Stomach smooth muscle (tissue), 2 donors: ENCODE measurements around the gene PARL.

ENCODE experiments used
- H3K27ac ChIP-seq: one replicate; pipeline ENCODE4 v1.7.0; 2013; ENCODE audit warnings: mild to moderate bottlenecking, low read length, inconsistent platforms
- H3K27me3 ChIP-seq, 2 donors: one replicate each; pipeline ENCODE4 v1.7.0; 2013; ENCODE audit warnings: low read length in 2 of 2; ENCODE audit not compliant: insufficient read depth in 2 of 2, control insufficient read depth in 1 of 2
- H3K36me3 ChIP-seq, 2 donors: one replicate each; pipeline ENCODE4 v1.7.0; 2013; ENCODE audit warnings: low read length in 2 of 2; ENCODE audit not compliant: control insufficient read depth in 2 of 2, insufficient read depth in 2 of 2
- H3K4me1 ChIP-seq: one replicate; pipeline ENCODE4 v1.7.0; 2013; ENCODE audit warnings: low read length; ENCODE audit not compliant: control insufficient read depth, insufficient read depth
- H3K4me3 ChIP-seq, 2 donors: one replicate each; pipeline ENCODE4 v1.7.0; 2013; ENCODE audit warnings: low read length in 2 of 2
- H3K9ac ChIP-seq, 2 donors: one replicate each; pipeline ENCODE4 v1.7.0; 2013; ENCODE audit warnings: low read length in 2 of 2, mild to moderate bottlenecking in 1 of 2
- H3K9me3 ChIP-seq, 2 donors: one replicate each; pipeline ENCODE4 v1.7.0; 2013; ENCODE audit warnings: low read length in 2 of 2; ENCODE audit not compliant: control insufficient read depth in 2 of 2
- donor health status: healthy.
- donor health status: Pancreatic carcinoma.

The PARL gene

DNA sequence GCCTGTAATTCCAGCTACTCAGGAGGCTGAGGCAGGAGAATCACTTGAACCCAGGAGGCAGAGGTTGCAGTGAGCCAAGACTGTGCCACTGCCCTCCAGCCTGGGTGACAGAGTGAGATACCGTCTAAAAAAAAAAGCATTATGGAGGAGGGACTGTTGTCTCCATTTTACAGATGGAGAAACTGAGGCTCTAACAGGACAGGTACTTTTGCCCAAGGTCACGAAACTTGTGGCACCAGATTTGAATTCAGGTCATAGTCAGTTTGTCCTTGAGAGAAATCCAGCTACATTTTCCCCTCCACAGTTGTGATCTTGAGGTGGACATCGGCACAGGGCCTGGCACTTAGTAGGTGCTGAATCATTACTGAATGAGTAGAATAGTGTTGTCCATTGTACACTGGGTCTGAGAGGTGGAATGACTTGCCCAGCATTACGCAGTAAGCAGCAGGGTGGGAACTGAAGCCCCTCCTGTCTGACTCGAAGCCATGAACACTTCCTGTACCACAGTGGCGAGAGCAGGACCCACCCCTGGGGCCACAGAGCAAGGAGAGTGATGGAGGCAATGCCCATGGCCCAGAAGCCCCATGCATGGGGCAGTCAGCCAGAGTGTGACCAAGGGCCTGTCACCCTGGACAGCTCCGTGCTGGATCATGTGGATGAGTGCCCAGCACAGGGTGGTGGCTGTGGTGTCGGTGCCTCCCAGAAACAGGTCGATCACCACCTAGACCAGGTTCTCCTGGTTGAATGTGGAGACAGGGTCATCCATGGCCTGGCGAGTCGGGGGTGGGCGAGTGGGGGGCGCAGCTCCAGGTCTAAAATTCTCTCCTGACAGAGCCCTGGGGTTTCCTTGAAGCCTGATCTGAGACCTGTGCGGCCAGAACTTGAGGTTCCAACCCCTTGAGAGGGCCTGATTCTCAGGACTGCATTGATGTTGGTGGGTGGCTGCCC lies 20.4 kb upstream of the PARL start:
- H3K27me3 ChIP-seq, result peaks cover 0 to 5% of the 10 kb centered on the region in 2 donors
- no peaks in the 10 kb centered on the region for H3K36me3 ChIP-seq
- no peak overlapping the region for H3K9ac ChIP-seq
- no peaks in the 10 kb centered on the region for H3K4me1 ChIP-seq
- no peak overlapping the region for H3K4me3 ChIP-seq
- H3K9me3 ChIP-seq, result no peaks in the 10 kb centered on the region
- no peak overlapping the region for H3K27ac ChIP-seq

DNA sequence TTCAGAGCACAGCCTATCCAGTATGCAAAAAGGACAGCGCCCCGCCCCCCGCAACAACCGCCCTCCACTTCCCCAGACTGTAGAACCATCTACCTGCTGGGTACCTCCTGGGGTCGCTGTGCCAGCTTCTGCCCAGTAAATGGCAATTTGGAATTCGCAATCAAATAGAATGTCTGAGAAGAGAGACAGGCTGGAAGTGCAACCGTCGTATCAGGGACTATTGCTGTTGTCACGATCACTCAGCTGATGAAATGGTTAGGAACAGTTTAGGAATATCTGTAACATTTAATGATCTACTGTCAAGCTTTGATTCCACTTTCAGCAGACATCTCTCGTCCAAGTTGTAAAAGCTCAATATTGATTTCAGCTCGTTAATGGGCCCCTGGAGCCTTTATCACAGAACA lies 13.3 kb upstream of the PARL start:
- no peak overlapping the region for H3K4me3 ChIP-seq
- H3K27ac ChIP-seq, result no peak overlapping the region
- H3K9me3 ChIP-seq, result no peaks in the 10 kb centered on the region
- H3K9ac ChIP-seq, result no peak overlapping the region
- H3K27me3 ChIP-seq, result peaks cover 0 to 6% of the 10 kb centered on the region in 2 donors
- H3K4me1 ChIP-seq, result peaks cover 1% of the 10 kb centered on the region
- no peaks in the 10 kb centered on the region for H3K36me3 ChIP-seq

DNA sequence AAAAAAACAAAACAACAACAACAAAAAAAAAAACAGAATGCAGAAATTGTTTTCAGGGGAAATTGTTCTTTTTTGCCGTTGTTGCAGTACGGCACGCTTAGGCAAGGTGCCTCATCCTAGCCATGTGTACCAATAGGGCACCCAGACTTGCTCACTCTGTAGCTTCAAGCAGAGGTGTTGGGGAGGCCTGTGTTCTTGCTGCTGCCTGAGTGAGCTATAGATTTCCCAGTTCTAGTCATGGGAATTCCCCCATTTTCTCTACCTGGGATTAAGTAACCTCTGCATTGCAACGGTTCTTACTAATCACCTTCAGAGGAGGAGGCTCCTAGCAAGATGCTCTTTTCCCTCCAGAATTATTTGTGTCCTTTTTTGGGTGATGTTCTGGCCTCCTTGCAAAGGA lies 12.9 kb upstream of the PARL start:
- H3K4me3 ChIP-seq, result no peak overlapping the region
- no peak overlapping the region for H3K27ac ChIP-seq
- peaks cover 5% of the 10 kb centered on the region for H3K4me1 ChIP-seq
- no peaks in the 10 kb centered on the region for H3K9me3 ChIP-seq
- no peak overlapping the region for H3K9ac ChIP-seq
- no peaks in the 10 kb centered on the region for H3K36me3 ChIP-seq
- H3K27me3 ChIP-seq, result peaks cover 0 to 9% of the 10 kb centered on the region in 2 donors

DNA sequence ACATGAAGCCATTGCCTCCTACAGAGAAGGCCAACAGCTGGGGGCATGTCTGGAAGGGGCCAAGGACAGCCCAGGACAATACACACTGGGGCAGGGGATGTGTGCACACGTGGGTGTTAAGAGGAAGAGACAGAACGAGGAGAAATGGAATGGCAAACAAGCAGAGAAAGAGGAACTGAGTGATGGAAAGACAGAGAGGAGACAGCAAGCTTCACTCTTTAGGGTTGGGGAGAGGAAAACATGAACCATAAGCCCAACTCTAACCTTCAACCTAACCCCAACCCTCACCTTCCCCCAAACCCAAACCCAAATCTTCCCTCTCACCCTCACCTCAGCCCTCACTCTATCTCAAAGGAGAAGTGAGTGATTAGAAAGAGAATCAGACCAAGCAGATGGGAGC lies 11.9 kb upstream of the PARL start:
- Histone ChIP-seq H3K9me3 (no peaks in the 10 kb centered on the region), H3K4me3 (no peak overlapping the region), H3K27me3 (peaks cover 0 to 10% of the 10 kb centered on the region in 2 donors), H3K27ac (no peak overlapping the region), H3K36me3 (no peaks in the 10 kb centered on the region), H3K9ac (no peak overlapping the region), H3K4me1 (peaks cover 5% of the 10 kb centered on the region)

DNA sequence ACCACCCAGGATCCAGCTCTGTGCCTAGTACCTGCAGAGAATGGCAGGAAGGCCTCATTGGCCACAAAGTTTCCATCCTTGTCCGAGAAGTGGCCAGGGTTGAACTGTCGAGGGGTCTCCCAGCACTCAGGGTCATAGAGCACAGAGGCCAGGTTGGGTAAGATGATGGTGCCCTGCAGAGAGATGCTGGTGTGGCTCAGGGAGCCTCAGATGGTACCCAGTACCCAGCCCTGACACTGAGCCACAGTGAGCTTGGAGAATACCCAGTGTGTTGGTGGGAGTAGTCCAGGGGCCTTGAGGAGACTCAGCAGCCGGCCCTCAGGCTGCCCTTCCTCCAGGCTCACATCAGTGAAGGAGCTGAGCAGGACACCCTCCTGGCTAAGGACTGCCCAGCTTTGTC lies 11.5 kb upstream of the PARL start:
- peaks cover 5% of the 10 kb centered on the region for H3K4me1 ChIP-seq
- H3K27me3 ChIP-seq, result peaks cover 0 to 10% of the 10 kb centered on the region in 2 donors
- H3K27ac ChIP-seq, result no peak overlapping the region
- H3K9ac ChIP-seq, result no peak overlapping the region
- H3K36me3 ChIP-seq, result no peaks in the 10 kb centered on the region
- H3K9me3 ChIP-seq, result no peaks in the 10 kb centered on the region
- no peak overlapping the region for H3K4me3 ChIP-seq

DNA sequence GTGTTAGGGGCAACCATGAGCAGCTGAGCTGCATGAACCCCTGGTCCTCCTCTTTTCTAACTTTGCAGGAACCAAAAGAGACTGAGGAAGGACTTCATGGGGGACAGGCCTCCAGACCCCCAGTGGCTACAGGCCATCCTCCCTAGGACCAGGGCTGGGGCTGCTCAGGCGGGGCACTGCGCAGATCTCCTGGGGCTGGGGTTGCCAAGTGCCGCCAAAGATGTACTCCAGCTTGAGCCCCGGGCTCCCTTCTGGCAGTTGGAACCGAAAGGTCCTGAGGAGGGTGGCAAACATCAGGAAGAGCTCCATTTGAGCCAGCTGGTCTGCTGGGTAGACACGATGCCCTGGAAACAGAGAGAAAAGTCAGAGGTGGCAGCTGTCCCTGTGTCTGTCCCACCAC lies 11.1 kb upstream of the PARL start:
- Histone ChIP-seq H3K4me1 (peaks cover 5% of the 10 kb centered on the region), H3K27ac (no peak overlapping the region), H3K27me3 (peaks cover 0 to 8% of the 10 kb centered on the region in 2 donors), H3K9ac (no peak overlapping the region), H3K4me3 (no peak overlapping the region), H3K36me3 (no peaks in the 10 kb centered on the region), H3K9me3 (no peaks in the 10 kb centered on the region)

DNA sequence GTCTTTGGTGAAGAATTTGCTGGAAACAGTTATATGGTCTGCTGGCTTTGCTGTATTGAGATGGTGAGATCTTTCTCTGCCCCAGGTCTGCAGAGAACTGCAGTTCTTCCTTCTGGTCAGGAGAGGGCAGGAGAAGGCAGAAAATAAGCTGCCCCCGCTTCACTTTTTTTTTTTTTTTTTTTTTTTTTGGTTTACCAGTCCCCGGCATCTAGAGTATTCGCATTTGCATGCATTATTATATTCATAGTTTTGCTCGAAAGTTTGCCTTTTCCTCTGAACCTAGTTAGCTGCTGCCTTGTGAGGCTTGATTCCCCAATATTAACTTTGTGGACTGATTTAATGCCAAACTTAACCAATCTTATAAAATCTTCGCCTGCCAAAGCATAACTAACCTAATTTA lies 10.6 kb upstream of the PARL start:
- Histone ChIP-seq H3K9me3 (no peaks in the 10 kb centered on the region), H3K4me1 (peaks cover 5% of the 10 kb centered on the region), H3K4me3 (no peak overlapping the region), H3K9ac (no peak overlapping the region), H3K27ac (no peak overlapping the region), H3K36me3 (no peaks in the 10 kb centered on the region), H3K27me3 (peaks cover 0 to 8% of the 10 kb centered on the region in 2 donors)

DNA sequence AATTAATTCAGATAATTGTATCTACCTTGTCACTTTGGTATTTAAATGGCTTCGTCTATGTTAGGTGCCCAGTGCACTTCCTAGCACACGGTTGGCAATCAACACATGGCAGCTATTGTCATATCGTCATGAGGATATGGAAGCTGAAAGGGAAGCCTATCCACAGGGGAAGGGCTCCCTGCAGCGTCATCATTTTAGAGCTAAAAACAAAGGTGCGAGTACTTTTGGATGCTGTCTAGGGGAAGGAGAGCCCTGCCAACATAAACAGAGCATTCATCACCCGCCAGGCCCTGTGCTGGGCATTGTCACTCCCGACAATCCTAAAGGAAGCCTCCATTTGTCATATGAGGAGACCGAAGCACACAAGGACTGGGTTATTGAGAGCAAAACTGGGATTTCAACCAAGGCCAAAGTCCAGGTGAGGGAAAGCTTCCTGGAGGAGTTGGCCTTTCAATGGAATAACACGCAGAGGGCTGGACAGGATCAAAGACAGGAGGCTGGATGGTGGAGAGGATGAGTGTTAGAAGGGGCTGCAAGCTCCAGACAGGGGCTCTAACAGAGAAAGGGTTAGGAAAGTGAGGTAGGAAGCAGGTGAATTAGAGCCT lies 8.0 kb upstream of the PARL start:
- Histone ChIP-seq H3K9me3 (no peaks in the 10 kb centered on the region), H3K4me1 (peaks cover 5% of the 10 kb centered on the region), H3K9ac (no peak overlapping the region), H3K27me3 (peaks cover 0 to 4% of the 10 kb centered on the region in 2 donors), H3K4me3 (no peak overlapping the region), H3K36me3 (no peaks in the 10 kb centered on the region), H3K27ac (no peak overlapping the region)

DNA sequence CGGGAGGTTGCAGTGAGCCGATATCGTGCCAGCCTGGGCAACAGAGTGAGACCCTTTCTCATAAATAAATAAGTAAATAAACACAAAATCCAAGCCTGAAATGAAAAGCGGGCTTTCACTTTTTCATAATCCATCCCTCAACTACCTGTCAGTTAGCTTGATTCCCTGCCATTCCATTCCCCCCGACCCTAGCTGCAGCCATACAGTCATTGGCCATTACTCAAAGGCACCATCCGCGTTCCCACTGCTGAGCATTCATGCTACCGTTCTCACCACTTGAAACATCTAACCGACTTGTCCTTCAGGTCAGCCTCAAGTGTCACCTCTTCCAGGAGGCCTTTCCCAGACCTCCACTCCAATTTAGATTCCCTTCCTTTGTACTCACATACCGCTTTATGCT lies 1.1 kb upstream of the PARL start:
- Histone ChIP-seq H3K9ac (no peak overlapping the region), H3K27ac (no peak overlapping the region), H3K9me3 (no peaks in the 10 kb centered on the region), H3K4me1 (peaks cover 11% of the 10 kb centered on the region), H3K27me3 (no peaks in the 10 kb centered on the region), H3K36me3 (no peaks in the 10 kb centered on the region), H3K4me3 (no peak overlapping the region)

DNA sequence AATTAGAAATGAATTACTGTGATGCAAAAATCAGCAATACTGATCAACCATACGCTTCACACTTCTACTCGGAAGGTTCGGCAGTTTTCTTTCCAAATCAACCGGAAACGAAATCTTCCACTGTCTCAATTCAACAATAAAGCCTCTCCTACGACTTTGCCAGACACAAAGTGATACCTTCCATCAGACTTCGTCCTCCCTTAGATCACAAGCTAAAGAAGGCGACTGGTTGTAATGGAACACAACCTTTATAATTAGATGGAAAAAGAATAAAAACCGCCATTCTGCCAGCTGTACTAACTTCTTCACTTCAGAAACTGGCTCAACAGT lies 618 bp downstream of the PARL start:
- Histone ChIP-seq H3K9ac (peak overlapping the region; percentile 84 to 87), H3K4me3 (peak overlapping the region; percentile 91 to 98), H3K27me3 (no peaks in the 10 kb centered on the region), H3K4me1 (peaks cover 11% of the 10 kb centered on the region), H3K9me3 (no peaks in the 10 kb centered on the region), H3K27ac (peak overlapping the region; percentile 64), H3K36me3 (no peaks in the 10 kb centered on the region)
